Left ventricle myocardium inferior (tissue), 1 donor: ENCODE results near the gene C5. TPM values are rescaled to one million over a fixed set of nuclear protein-coding genes. Genes with fewer than 3 reads are reported as not detected.
A peak's percentile ranks its signal among the peaks of the same experiment; 100 is the strongest.

Experiments
- DNase-seq: peaks from one replicate; pipeline ENCODE4 v3.0.0-alpha.2; 2020
- H3K27ac ChIP-seq: fragments of 200-600 bp; replicated peaks from 2 replicates; pipeline ENCODE4 v1.8.0; 2021
- H3K27me3 ChIP-seq: fragments of 200-600 bp; 2 replicates; pipeline ENCODE4 v1.8.0; 2021; ENCODE audit warnings: low read depth
- H3K36me3 ChIP-seq: fragments of 200-600 bp; 2 replicates; pipeline ENCODE4 v1.8.0; 2021
- H3K4me1 ChIP-seq: fragments of 200-600 bp; 2 replicates; pipeline ENCODE4 v1.8.0; 2021
- H3K4me3 ChIP-seq: fragments of 200-600 bp; 2 replicates; pipeline ENCODE4 v1.8.0; 2021; ENCODE audit warnings: mild to moderate bottlenecking, moderate library complexity
- H3K9me3 ChIP-seq: fragments of 200-600 bp; replicated peaks from 2 replicates; pipeline ENCODE4 v1.8.0; 2021
- CTCF ChIP-seq: fragments of 200-600 bp; IDR thresholded peaks from 2 replicates; pipeline ENCODE4 v1.8.0; 2021; ENCODE audit warnings: antibody characterized with exemption, mild to moderate bottlenecking, borderline replicate concordance
- intact Hi-C: fragments of 100-400 bp; cut with micrococcal nuclease; formaldehyde crosslinking; loops from one replicate; pipeline ENCODE4 v1.11.0; 2022
- total RNA-seq: library from RNA; stranded (reverse); fragmentation: NEBNext Ultra II Directional; extraction: Animal tissue kit (Norgen Biotek cat#: 25700); gene quantifications from one replicate; pipeline ENCODE4 v1.2.1, GENCODE V29; 2021
- donor health status: DM: no; HTN: yes; CAD: no; lungs with severe emphysema.

C5 gene
- total RNA-seq, 1 donor from 2014 or later, result 0.63 TPM

- no peaks in the 10 kb centered on the region for H3K27me3 ChIP-seq
- H3K4me3 ChIP-seq, result no peak overlapping the region
- DNase-seq, result no peak
- no peak overlapping the region for H3K27ac ChIP-seq
- intact Hi-C loops, result no loop called here
- peaks cover 30% of the 10 kb centered on the region for H3K36me3 ChIP-seq
- no peaks in the 10 kb centered on the region for H3K4me1 ChIP-seq
- no peaks in the 10 kb centered on the region for H3K9me3 ChIP-seq
- TF ChIP-seq CTCF, result no peak
Measured at GRCh38 chr9:121082075-121082474, 32.0 kb upstream of the C5 start.

- intact Hi-C loops, result no loop called here
- Histone ChIP-seq H3K9me3 (no peaks in the 10 kb centered on the region), H3K4me1 (peaks cover 24% of the 10 kb centered on the region), H3K27me3 (no peaks in the 10 kb centered on the region), H3K27ac (peak overlapping the region; percentile 86), H3K36me3 (peaks cover 4% of the 10 kb centered on the region), H3K4me3 (peak overlapping the region; percentile 90)
- no peak for TF ChIP-seq CTCF
- no peak for DNase-seq
Measured at GRCh38 chr9:121075251-121076036, 25.4 kb upstream of the C5 start.

GRCh38 chr9:121074370-121075250 is 24.5 kb upstream of the C5 start, which contains the start of gene CNTRL:
Gene CNTRL (plus strand): TSS chr9:121074955. CDS start chr9:121088327, 13,372 bp downstream.
- no peak for TF ChIP-seq CTCF
- DNase-seq, result peak; percentile 90
- H3K9me3 ChIP-seq, result no peaks in the 10 kb centered on the region
- peaks cover 24% of the 10 kb centered on the region for H3K4me1 ChIP-seq
- no peaks in the 10 kb centered on the region for H3K36me3 ChIP-seq
- H3K27me3 ChIP-seq, result no peaks in the 10 kb centered on the region
- H3K27ac ChIP-seq, result peak within 1 kb of the TSS; percentile 86
- intact Hi-C loops, result no loop called here
- H3K4me3 ChIP-seq, result peak within 1 kb of the TSS; percentile 90

DNA sequence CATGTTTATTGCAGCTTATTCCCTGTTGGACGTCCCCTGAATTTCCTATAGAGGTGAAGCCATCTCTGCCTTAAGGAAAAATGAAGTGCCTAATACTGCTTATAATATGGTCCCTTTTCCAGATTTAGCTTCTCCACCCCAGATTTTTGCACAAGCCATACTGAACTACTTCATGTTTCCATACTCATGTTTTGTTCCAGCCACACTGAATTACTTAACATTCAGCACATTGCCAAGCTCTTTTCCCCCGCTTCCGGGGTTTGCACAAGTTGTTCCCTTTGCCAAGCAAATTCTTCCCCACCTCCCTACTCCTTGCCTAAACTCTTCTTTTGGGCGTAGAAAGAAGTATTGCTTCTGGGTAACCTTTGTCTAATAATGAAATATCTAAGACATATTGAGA is 23.0 kb upstream of the C5 start:
- H3K27me3 ChIP-seq, result no peaks in the 10 kb centered on the region
- H3K27ac ChIP-seq, result peak overlapping the region; percentile 86
- peak overlapping the region; percentile 90 for H3K4me3 ChIP-seq
- no peaks in the 10 kb centered on the region for H3K36me3 ChIP-seq
- DNase-seq, result peak; percentile 36
- H3K4me1 ChIP-seq, result peaks cover 24% of the 10 kb centered on the region
- no peaks in the 10 kb centered on the region for H3K9me3 ChIP-seq
- intact Hi-C loops, result no loop called here
- no peak for TF ChIP-seq CTCF

DNA sequence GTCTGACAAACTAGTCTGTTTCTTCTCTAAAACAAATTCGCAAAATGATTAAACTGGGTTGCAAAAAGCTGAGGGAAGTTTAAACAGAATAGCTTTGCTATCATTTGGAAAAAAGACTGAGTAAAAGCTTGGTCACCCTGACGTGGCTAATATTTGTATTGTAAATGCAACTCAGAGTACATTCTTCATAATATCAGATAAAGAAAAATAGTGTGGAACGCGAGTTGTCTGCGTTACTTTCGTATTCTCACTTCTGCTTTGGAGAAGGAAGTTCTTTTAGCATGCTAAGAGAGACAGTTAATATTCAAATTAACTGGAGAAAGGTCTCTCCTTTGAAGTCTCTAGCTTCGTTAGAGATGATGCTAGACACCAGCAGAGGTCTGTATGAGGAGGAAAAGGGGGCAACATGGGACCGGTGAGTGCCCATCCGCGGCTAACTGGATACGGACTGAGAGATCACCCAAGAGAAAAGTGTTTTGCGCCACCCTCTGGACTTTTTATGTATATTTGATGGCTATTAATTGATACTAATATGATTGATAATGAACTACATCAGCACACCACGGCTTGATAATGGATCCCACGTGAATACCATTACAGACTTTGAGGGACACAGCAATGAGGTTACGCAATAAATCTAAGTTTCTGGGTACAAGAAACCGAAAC is 21.8 kb upstream of the C5 start:
- intact Hi-C loops, result no loop called here
- H3K36me3 ChIP-seq, result no peaks in the 10 kb centered on the region
- peak overlapping the region; percentile 86 for H3K27ac ChIP-seq
- peak; percentile 17 for DNase-seq
- no peaks in the 10 kb centered on the region for H3K9me3 ChIP-seq
- H3K4me1 ChIP-seq, result peaks cover 24% of the 10 kb centered on the region
- H3K27me3 ChIP-seq, result no peaks in the 10 kb centered on the region
- peak overlapping the region; percentile 90 for H3K4me3 ChIP-seq
- peak; percentile 41 for TF ChIP-seq CTCF
